MG63 (cell line): Measurements from ENCODE around the gene ANKRD34A. TPM values are rescaled to one million over a fixed set of nuclear protein-coding genes. Genes with fewer than 3 reads are reported as not detected.

Experiments used
- DNase-seq: peaks from one replicate; pipeline ENCODE4 v3.0.0-alpha.2; 2020
- H3K27me3 ChIP-seq: fragments of 250-450 bp; sonication (Bioruptor Pico); 2 replicates; pipeline ENCODE4 v1.5.1; 2020; ENCODE audit warnings: mild to moderate bottlenecking, moderate library complexity
- H3K36me3 ChIP-seq: fragments of 250-450 bp; sonication (Bioruptor Pico); 2 replicates; pipeline ENCODE4 v1.5.1; 2020; ENCODE audit warnings: mild to moderate bottlenecking, moderate library complexity
- H3K4me3 ChIP-seq: fragments of 250-450 bp; sonication (Bioruptor Pico); 2 replicates; pipeline ENCODE4 v1.5.1; 2020; ENCODE audit warnings: mild to moderate bottlenecking, moderate library complexity
- H3K9me3 ChIP-seq: fragments of 250-450 bp; sonication (Bioruptor Pico); 2 replicates; pipeline ENCODE4 v1.5.1; 2020; ENCODE audit warnings: mild to moderate bottlenecking, moderate library complexity
- total RNA-seq: library from RNA; depleted of rRNA; stranded (reverse); fragments of >200 nt; shearing (Covaris generic); gene quantifications from 2 replicates; pipeline ENCODE4 v1.2.3, GENCODE V29; 2014; ENCODE audit warnings: low replicate concordance

ANKRD34A gene
- total RNA-seq, 1 experiment from 2014 or later: 0.30 TPM

DNA sequence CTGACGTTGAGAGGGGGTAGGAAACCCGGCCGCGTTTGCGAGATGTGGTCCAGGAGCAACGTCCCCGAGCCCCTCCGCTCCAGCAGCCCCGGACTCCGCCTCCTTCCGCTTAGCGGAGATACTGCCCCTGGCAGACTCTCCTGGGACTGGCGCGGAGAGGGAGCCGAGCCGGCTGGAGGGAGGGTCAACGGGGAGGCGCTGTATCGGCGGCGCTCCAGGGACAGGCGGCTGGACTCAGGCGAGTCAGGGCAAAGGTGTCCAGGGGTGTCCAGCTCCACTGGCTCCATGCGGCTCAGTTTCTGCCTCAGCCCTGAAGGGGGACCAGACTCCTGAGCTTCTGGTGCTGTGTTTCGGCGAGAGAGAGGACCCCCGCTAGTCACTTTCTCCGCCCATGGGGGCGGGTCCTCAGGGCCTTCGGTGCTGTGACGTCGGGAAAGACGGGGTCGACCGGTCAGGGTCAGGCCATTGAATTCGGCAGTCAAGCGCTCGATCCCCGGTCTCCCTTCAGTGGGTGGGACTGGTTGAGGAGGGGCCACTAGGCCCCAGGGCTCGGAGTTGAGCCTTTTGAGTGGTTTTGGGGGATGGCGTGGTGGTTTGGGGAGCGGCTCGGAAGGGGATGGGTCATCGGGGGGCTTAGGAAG is 3.8 kb downstream of the ANKRD34A start:
- DNase-seq: peak; percentile 62
- H3K4me3 ChIP-seq: peak overlapping the region; percentile 37
- no peaks in the 10 kb centered on the region for H3K27me3 ChIP-seq
- no peaks in the 10 kb centered on the region for H3K9me3 ChIP-seq
- H3K36me3 ChIP-seq: no peaks in the 10 kb centered on the region

DNA sequence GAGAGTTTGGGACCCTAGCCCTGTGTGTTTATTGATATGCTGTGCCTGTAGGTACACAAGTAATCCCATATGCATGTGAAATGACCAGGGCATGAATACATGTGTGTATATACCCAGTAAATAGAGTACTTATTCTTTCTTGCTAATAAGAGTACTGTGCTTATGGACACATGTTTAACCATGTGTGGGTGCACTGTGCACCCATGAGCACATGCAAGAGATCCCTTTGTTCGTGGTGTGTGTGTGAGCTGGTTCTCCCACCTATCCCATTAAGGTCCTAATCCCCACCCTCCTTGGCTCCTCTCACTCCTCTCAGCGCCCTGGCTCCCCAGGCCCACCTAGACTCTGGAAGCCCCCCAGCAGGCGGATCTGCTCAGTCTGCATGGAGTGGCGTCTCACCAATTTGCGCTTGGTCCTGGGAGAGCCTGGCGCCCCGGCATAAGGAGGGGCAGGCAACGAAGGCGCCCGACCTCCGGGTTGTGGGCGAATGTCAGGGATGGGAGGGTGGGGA is 4.4 kb downstream of the ANKRD34A start:
- no peak overlapping the region for H3K4me3 ChIP-seq
- no peaks in the 10 kb centered on the region for H3K27me3 ChIP-seq
- H3K9me3 ChIP-seq: no peaks in the 10 kb centered on the region
- peaks cover 4% of the 10 kb centered on the region; the same call in 1 of the 2 replicates for H3K36me3 ChIP-seq
- DNase-seq: no peak

DNA sequence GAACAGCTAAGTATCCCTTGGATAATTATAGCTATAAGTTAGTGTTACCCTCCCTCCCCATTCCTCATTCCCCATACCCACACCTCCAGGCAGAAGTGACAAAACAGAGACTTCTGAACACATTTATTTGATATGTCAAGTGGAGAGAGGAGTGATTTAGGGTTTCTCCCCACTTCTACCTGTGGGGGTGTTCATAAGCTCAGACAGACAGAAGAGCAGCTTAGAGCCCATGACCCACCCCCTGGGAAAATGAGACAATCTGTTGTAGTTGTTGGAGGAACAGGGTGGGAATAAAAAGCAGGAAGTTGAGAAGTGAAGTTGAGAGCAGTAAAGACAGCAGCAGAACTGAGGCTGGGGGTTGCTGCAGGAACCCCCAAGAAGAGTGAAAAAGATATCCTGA is 5.0 kb downstream of the ANKRD34A start:
- Histone ChIP-seq H3K36me3 (peaks cover 4% of the 10 kb centered on the region; the same call in 1 of the 2 replicates), H3K9me3 (no peaks in the 10 kb centered on the region), H3K27me3 (no peaks in the 10 kb centered on the region), H3K4me3 (no peak overlapping the region)
- no peak for DNase-seq

DNA sequence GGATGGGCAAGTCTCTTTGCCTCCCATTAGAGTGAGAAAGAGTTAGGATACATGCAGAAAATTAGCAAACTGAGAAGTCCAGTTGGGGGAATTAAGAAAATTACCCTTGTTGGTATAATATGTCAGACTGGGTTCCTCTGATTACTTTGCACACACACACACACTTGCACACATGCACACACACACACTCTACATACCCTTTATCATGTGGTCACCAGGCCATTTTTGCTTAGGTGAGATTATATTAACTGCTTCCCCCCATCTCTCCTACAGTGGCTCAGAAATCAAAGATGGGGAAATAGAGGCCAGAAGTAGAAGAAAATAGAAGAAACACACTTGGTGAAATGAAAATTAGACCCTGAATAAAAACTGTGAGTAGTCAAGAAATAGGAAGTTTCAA is 5.6 kb downstream of the ANKRD34A start:
- Histone ChIP-seq H3K27me3 (no peaks in the 10 kb centered on the region), H3K36me3 (peaks cover 4% of the 10 kb centered on the region; the same call in 1 of the 2 replicates), H3K9me3 (no peaks in the 10 kb centered on the region), H3K4me3 (no peak overlapping the region)
- DNase-seq: no peak

DNA sequence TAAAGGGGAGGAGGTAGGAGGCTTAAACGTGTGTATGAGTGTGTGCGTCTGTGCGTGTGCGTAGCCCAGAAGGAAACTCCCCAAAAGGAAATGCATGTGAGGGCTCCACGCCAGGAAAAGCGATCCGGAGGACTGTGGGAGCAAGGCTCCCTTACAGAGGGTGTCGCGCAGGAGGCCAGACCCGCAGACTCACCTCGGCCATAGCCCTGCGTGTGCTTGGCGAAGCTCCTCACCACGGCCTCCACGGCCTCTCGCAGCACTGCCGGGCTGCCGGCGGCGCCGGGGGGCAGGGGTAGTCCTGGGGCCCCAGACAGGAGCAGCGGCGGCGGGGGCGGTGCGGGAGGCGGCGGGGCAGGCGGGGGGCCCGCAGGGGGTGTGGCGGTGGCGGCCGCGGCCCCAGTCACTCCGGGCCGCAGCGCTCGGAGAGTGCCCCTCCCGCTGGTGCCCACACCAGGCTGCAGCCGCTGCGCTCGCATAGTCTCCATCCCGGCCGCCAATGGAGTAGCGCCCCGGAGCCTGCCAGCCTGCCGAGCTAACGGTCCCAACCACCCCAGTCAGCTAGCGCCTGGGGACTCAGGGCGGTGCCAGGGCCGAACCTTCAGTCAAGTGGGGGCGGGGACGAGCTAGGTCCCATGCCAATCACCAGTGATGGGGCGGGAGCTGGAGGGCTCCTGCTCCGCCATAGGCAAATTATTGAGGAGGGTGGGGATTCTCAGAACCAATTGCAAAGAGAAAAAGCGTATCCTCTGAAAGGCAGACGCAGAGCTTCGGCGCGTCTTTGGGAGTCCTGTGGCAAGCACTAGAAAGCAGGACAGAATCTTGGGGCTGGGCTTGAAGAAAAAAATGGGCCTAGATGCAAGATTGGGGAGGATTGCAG is 6.7 kb downstream of the ANKRD34A start, which contains the start of gene LIX1L:
Gene LIX1L (minus strand): TSS at position 575 of the 877 bp plus-strand sequence. CDS start 90 bp downstream, at position 485.
- Histone ChIP-seq H3K27me3 (no peaks in the 10 kb centered on the region), H3K4me3 (peak within 1 kb of the TSS; percentile 62), H3K36me3 (peaks cover 4% of the 10 kb centered on the region; the same call in 1 of the 2 replicates), H3K9me3 (no peaks in the 10 kb centered on the region)
- peak; percentile 97 for DNase-seq

DNA sequence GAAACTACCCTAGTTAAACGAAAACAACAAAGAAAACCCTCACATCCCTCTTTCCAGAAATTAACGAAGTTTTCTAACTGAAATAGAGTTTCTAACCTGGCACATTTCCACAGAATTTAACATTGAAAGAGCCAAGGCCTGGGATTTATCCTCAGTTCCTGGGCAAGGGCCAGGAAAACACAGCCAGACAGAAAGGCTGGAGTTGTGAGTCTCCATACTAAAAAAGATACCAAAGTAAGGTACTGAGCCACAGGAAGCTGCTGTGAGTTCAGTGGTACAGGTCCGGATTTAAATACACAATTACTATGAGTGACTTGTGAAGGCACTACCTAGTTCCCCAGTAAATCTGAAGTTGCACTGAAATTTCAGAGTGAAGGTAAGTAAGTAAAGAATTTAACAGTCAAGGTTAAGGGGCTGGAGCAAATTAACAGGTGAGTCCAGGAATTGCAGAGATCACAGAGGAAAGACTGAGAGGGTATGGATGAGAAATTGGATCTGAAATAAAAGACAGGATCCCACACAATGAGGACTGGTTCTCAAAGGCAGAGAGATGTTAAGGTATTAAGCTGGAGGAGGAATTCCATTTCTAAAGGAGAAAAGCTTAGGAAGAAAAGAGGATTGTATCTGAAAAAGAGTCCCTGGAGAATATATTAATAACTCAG is 7.5 kb downstream of the ANKRD34A start:
- peaks cover 4% of the 10 kb centered on the region; the same call in 1 of the 2 replicates for H3K36me3 ChIP-seq
- no peaks in the 10 kb centered on the region for H3K9me3 ChIP-seq
- peak; percentile 45 for DNase-seq
- H3K4me3 ChIP-seq: peak overlapping the region; percentile 62
- no peaks in the 10 kb centered on the region for H3K27me3 ChIP-seq

DNA sequence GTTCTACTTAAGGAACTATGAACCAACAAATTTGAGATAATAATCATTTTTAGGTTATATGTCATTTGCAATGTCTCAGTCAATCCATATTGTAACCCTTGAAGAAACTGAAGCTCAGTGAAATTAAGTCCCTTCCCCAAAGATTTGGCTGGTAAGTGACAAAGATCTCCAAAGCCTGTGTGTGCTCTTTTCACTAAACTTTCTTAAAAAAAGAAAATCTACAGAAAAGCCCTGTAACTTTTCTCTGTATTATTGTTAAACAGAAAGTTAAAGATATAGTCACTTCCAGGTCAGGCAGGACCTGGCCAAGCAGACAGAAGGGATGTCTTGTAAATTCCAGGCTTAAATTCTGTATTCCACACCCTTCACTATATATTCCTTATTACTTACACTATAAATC is 8.0 kb downstream of the ANKRD34A start:
- peak overlapping the region; percentile 62 for H3K4me3 ChIP-seq
- DNase-seq: no peak
- H3K36me3 ChIP-seq: peaks cover 4% of the 10 kb centered on the region; the same call in 1 of the 2 replicates
- H3K27me3 ChIP-seq: no peaks in the 10 kb centered on the region
- no peaks in the 10 kb centered on the region for H3K9me3 ChIP-seq

DNA sequence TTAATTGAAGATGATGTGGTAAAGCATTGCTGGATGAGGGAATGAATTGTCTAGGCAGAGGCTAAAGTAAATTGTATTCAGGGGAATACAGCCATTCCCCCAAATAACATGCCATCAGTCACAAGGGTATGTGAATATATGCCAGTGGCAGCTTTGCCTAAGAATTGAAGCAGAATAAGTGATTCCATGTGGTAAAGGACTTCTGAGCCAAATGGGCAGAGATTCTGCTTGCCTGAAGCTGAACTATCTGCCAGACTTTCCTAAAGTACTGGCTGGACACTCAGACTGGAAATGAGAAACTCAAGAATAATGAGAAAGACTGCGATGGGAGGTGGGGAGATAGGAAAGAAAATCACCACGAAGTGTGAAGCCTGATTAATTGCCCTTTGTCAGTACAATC is 8.9 kb downstream of the ANKRD34A start:
- Histone ChIP-seq H3K9me3 (no peaks in the 10 kb centered on the region), H3K27me3 (no peaks in the 10 kb centered on the region), H3K36me3 (peaks cover 4% of the 10 kb centered on the region; the same call in 1 of the 2 replicates), H3K4me3 (no peak overlapping the region)
- peak; percentile 16 for DNase-seq

DNA sequence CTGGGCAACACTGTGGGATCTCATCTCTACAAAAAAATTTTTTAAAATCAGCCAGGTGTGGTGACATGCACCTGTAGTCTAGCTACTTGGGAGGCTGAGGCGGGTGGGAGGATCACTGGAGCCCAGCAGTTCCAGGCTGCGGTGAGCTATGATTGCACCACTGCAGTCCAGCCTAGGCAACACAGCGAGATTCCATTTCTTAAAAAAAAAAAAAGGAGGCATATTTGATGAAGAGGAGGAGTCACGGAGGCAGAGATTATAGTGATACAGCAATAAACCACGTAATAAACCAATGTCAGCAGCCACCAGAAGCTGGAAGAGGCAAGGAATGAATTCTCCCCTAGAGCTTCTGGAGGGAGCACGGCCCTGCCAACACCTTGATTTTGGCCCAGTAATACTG is 10.5 kb downstream of the ANKRD34A start:
- no peaks in the 10 kb centered on the region for H3K27me3 ChIP-seq
- H3K36me3 ChIP-seq: peaks cover 4% of the 10 kb centered on the region; the same call in 1 of the 2 replicates
- no peaks in the 10 kb centered on the region for H3K9me3 ChIP-seq
- no peak overlapping the region for H3K4me3 ChIP-seq
- DNase-seq: no peak

DNA sequence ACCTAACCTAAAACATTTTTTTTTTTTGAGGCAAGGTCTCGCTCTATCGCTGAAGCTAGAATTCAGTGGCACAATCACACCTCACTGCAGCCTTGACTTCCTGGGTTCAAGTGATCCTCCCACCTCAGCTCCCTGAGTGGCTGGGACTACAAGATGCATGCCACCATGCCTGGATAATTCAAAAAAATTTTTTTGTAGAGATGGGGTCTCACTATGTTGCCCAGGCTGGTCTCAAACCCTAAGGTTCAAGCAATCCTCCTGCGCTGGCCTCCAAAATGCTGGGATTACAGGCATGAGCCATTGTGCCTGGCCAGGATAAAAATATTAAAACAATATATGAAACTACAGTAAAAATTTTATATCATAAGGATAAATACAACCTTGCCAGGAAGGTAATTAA is 11.5 kb downstream of the ANKRD34A start:
- DNase-seq: no peak
- peaks cover 4% of the 10 kb centered on the region; the same call in 1 of the 2 replicates for H3K36me3 ChIP-seq
- no peaks in the 10 kb centered on the region for H3K27me3 ChIP-seq
- H3K9me3 ChIP-seq: no peaks in the 10 kb centered on the region
- no peak overlapping the region for H3K4me3 ChIP-seq

DNA sequence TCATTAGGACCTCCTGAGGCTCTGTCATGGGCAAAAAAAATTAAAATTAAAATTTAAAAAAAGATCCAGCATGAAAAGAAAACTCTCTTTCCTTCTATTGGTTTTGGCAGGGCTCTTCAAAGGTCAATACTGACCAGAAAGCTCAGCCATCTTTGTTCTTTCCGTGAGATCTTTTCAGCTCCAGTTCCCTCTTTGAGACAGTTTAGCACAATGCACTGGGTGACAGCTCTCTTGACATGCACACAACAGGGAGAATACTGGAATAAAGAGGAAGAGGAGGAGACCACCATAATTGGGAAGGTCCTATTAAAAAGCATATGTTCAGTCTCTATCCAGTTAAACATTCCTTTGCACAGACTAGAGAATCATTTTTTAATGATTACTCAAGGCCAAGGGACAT is 12.8 kb downstream of the ANKRD34A start:
- Histone ChIP-seq H3K27me3 (no peaks in the 10 kb centered on the region), H3K36me3 (peaks cover 7% of the 10 kb centered on the region), H3K4me3 (no peak overlapping the region), H3K9me3 (no peaks in the 10 kb centered on the region)
- no peak for DNase-seq

DNA sequence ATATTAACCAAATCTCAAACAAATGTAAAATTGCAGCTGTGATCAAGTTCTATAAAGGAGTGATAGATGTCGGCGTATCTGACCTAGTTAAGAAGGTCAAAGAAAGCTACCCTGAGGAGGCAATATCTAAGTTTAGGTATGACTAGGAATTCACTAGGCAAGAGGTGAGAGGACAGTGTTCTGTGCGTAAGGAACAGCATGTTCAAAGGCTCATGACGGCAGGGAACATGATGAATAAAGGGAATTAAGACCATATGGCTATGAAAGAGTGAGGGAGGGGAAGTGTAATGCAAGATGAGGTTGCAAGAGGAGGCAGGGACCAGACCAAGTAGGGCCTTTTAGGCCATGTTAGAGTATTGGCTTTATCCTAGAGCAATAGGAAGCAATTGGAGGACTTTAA is 15.2 kb downstream of the ANKRD34A start:
- no peak for DNase-seq
- H3K27me3 ChIP-seq: no peaks in the 10 kb centered on the region
- H3K36me3 ChIP-seq: peaks cover 5% of the 10 kb centered on the region
- no peaks in the 10 kb centered on the region for H3K9me3 ChIP-seq
- no peak overlapping the region for H3K4me3 ChIP-seq

DNA sequence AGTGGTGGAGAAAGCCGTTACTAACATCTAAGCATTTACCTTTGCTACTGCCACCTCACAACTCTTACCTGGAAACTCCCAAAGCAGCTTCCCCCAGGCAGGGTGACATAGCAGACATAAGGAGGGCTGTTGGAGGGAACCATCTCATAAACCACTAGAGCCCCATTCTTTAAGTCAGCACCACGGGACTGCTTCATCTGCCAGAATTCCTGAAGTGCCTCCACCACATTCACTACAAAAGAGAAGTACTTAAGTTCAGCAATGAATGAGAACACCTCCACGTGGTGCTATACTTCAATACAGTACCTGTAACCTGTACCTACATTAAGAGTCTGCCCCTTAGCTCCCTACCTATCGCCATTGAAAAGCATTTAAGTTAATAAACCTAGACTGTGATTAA is 16.8 kb downstream of the ANKRD34A start:
- peaks cover 7% of the 10 kb centered on the region for H3K36me3 ChIP-seq

DNA sequence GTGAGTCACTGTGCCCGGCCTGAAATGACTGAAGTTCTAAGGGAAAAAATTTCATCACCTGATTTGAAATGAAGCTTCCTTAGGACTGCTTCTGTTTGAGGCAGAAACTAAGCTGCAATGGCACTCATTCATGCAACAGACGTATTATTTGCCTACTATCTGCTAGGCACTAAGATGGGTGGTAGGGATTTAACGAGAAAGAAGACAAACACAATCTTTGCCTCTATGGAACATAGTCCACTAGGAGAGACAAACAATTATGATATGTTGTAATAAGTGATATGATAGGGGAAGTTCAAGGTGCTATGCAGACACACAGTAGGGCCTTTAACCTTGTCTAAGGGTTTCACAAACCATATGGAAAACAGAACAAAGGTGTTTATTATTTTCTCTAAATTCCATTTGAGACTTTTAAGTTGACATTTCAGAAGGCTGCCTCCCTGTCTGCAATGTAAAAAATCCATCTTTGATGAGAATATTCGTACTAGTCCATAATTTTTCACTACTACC is 17.8 kb downstream of the ANKRD34A start:
- DNase-seq: no peak
- Histone ChIP-seq H3K4me3 (no peak overlapping the region), H3K36me3 (peaks cover 13% of the 10 kb centered on the region), H3K27me3 (no peaks in the 10 kb centered on the region), H3K9me3 (no peaks in the 10 kb centered on the region)

More for the DNA sequence above, 16.8 kb downstream of the ANKRD34A start:
- Histone ChIP-seq H3K27me3 (no peaks in the 10 kb centered on the region), H3K4me3 (no peak overlapping the region), H3K9me3 (no peaks in the 10 kb centered on the region)
- no peak for DNase-seq

DNA sequence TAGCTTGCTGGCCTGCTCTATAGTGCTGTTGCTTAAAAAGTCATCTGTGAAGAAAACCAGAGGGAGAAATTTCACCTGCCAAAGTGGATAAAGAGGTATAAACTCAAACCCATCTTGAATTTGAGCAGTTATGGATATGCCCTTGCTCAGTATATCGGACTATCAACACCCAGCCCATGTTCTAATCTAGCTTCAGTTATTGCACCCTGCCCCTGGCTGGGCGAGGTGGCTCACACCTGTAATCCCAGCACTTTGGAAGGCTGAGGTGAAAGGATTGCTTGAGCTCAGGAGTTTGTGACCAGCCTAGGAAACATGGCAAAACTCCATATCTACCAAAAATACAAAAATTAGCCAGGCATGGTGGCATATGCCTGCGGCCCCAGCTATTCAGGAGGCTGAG is 19.8 kb downstream of the ANKRD34A start:
- DNase-seq: no peak
- no peak overlapping the region for H3K4me3 ChIP-seq
- H3K36me3 ChIP-seq: peaks cover 17% of the 10 kb centered on the region
- H3K9me3 ChIP-seq: no peaks in the 10 kb centered on the region
- no peaks in the 10 kb centered on the region for H3K27me3 ChIP-seq

DNA sequence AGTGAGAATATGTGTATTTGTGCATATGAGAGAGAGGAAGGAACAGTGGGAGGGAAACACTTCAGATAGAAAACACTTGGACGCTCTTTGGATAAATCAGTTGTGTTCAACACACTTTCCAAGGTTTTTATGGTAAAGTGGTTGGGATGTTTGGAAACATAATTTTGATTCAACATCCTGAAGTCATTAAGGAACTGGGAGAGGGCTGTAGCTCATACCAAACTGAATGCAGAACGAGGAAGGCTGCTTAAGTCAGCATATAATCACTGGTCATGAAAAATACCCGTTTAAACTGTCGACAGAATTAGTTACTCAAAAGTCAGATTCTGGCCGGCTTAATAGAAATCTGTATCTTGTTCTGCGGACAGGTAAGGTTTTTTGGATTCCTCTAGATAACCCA is 21.5 kb downstream of the ANKRD34A start:
- H3K4me3 ChIP-seq: no peak overlapping the region

DNA sequence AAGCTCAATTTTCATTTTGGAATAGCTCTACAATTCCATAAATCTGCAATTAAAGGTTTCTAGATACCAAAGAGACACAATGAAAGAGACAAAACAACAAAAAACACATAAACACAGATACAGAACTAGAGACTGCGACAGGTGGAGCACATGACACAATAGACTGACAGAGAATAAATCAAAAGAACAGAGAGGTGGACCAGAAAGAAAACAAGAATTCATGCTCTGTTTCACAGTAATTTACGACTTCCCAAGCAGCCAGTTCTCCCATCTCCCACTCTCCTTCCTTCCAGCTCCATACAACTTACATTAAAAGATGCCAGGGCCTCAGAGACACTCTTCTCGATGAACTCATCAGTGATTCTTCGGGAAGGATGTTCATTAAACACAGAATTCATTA is 22.0 kb downstream of the ANKRD34A start:
- H3K36me3 ChIP-seq: peaks cover 17% of the 10 kb centered on the region
- no peaks in the 10 kb centered on the region for H3K9me3 ChIP-seq
- no peak overlapping the region for H3K4me3 ChIP-seq
- no peak for DNase-seq
- H3K27me3 ChIP-seq: no peaks in the 10 kb centered on the region

More for the DNA sequence above, 21.5 kb downstream of the ANKRD34A start:
- H3K9me3 ChIP-seq: no peaks in the 10 kb centered on the region
- H3K36me3 ChIP-seq: peaks cover 17% of the 10 kb centered on the region
- H3K27me3 ChIP-seq: no peaks in the 10 kb centered on the region
- DNase-seq: no peak
